H1 (cell line): Measurements from ENCODE around the gene TTC28. TPM values are rescaled to one million over a fixed set of nuclear protein-coding genes. Genes with fewer than 3 reads are reported as not detected.
"Not testable (repeated sequence)": the region's sequence is repeated elsewhere in the genome, so short reads cannot be mapped to it uniquely, and the experiment has no call there.

Source experiments
- CTCF ChIA-PET: fragments of 300-600 bp; sonication (Branson Sonifier 250); formaldehyde crosslinking; loops from one replicate; lab custom pipeline; 2021; ENCODE audit not compliant: partially characterized antibody; lab: Charles Lee
- POLR2A ChIA-PET: fragments of 300-600 bp; sonication (Branson Sonifier 250); formaldehyde crosslinking; loops from one replicate; lab custom pipeline; 2021; ENCODE audit warnings: inconsistent platforms; ENCODE audit not compliant: partially characterized antibody; lab: Charles Lee
- DNase-seq, 2 experiments: peaks; one replicate each; pipeline versions ENCODE4 v3.0.0 to v3.0.0-alpha.2; 2010 to 2022; ENCODE audit warnings: low spot score in 2 of 2, low read depth in 1 of 2, mixed read lengths in 1 of 2
- FAIRE-seq: peaks from 2 replicates; lab custom pipeline; 2011; peaks lifted over from hg19 to GRCh38; lab: Jason Lieb, UNC
- H2AFZ ChIP-seq: 2 replicates; pipeline ENCODE4 v1.8.1; 2012; ENCODE audit warnings: low read length, inconsistent platforms
- H2AK5ac ChIP-seq: 2 replicates; pipeline ENCODE4 v1.6.1; 2013; ENCODE audit warnings: low read depth, low read length
- H2BK120ac ChIP-seq: replicated peaks from 2 replicates; pipeline ENCODE3; 2013; ENCODE audit warnings: low read depth, low read length, inconsistent platforms
- H2BK12ac ChIP-seq: 2 replicates; pipeline ENCODE4 v1.6.1; 2013; ENCODE audit warnings: low read depth, low read length
- H2BK15ac ChIP-seq: 2 replicates; pipeline ENCODE4 v1.6.1; 2013; ENCODE audit warnings: low read length
- H2BK20ac ChIP-seq: 2 replicates; pipeline ENCODE4 v1.6.1; 2013; ENCODE audit warnings: low read length
- H2BK5ac ChIP-seq: 2 replicates; pipeline ENCODE4 v1.6.1; 2013; ENCODE audit warnings: low read depth, low read length
- H3K14ac ChIP-seq: 2 replicates; pipeline ENCODE4 v1.6.1; 2013; ENCODE audit warnings: inconsistent platforms; ENCODE audit not compliant: insufficient read length
- H3K18ac ChIP-seq: 2 replicates; pipeline ENCODE4 v1.6.1; 2013; ENCODE audit warnings: low read length; ENCODE audit errors: extremely low read depth
- H3K23ac ChIP-seq: 2 replicates; pipeline ENCODE4 v1.6.1; 2013; ENCODE audit warnings: inconsistent platforms; ENCODE audit not compliant: insufficient read length
- H3K23me2 ChIP-seq: 2 replicates; pipeline ENCODE4 v1.6.1; 2013; ENCODE audit warnings: low read depth, low read length
- H3K27ac ChIP-seq: 2 replicates; pipeline ENCODE4 v1.6.1; 2011; ENCODE audit warnings: low read depth, low read length, inconsistent platforms
- H3K27me3 ChIP-seq, 4 experiments: replicated peaks in 1 of 4; 1 replicate in 1 of 4; 2 replicates in 3 of 4; pipeline versions ENCODE4 v1.6.1 to v1.8.1; 2011 to 2013; ENCODE audit warnings: low read length in 3 of 4, mild to moderate bottlenecking in 3 of 4, inconsistent platforms in 2 of 4, mixed read lengths in 2 of 4, moderate library complexity in 1 of 4; ENCODE audit not compliant: control insufficient read depth in 3 of 4, insufficient read depth in 3 of 4; ENCODE audit errors: extremely low read depth in 1 of 4
- H3K36me3 ChIP-seq, 4 experiments: 2 replicates each; pipeline versions ENCODE4 v1.6.1 to v1.8.1; 2011 to 2013; ENCODE audit warnings: mild to moderate bottlenecking in 4 of 4, low read length in 3 of 4, moderate library complexity in 2 of 4, control low read depth in 1 of 4, inconsistent platforms in 1 of 4; ENCODE audit not compliant: insufficient read depth in 4 of 4, control insufficient read depth in 2 of 4
- H3K4ac ChIP-seq: replicated peaks from 2 replicates; pipeline ENCODE3; 2013; ENCODE audit warnings: low read length, low read depth, mixed read lengths, inconsistent platforms; ENCODE audit not compliant: insufficient read length
- H3K4me1 ChIP-seq, 4 experiments: replicated peaks in 1 of 4; 1 replicate in 1 of 4; 2 replicates in 3 of 4; pipeline versions ENCODE4 v1.6.1 to v1.8.1; 2011 to 2013; ENCODE audit warnings: low read length in 3 of 4, inconsistent platforms in 2 of 4, mixed read lengths in 1 of 4; ENCODE audit not compliant: insufficient read depth in 4 of 4, control insufficient read depth in 3 of 4
- H3K4me2 ChIP-seq, 2 experiments: 2 replicates each; pipeline versions ENCODE4 v1.6.1 to v1.8.1; 2011 to 2013; ENCODE audit warnings: low read depth in 2 of 2, low read length in 2 of 2, control low read depth in 1 of 2, inconsistent platforms in 1 of 2, mild to moderate bottlenecking in 1 of 2; ENCODE audit not compliant: insufficient read depth in 1 of 2
- H3K4me3 ChIP-seq, 4 experiments: fragments of 200-600, 300-600 bp in 1 of 4; sonication (generic), shearing (Covaris generic), sonication (Bioruptor Twin) in 1 of 4; 2 replicates each; pipeline versions ENCODE4 v1.5.1 to v1.8.1; 2011 to 2016; ENCODE audit warnings: low read length in 4 of 4, low read depth in 3 of 4, control low read depth in 2 of 4, inconsistent platforms in 2 of 4, mild to moderate bottlenecking in 2 of 4, mixed read lengths in 1 of 4, moderate library complexity in 1 of 4; ENCODE audit not compliant: insufficient read depth in 2 of 4; ENCODE audit errors: extremely low read depth in 1 of 4
- H3K56ac ChIP-seq: replicated peaks from 2 replicates; pipeline ENCODE3; 2013; ENCODE audit warnings: low read depth, mild to moderate bottlenecking, mixed read lengths, low read length, inconsistent platforms; ENCODE audit not compliant: insufficient read length
- H3K79me1 ChIP-seq: 2 replicates; pipeline ENCODE4 v1.6.1; 2013; ENCODE audit warnings: low read depth, low read length, control low read depth
- H3K79me2 ChIP-seq, 2 experiments: 2 replicates each; pipeline versions ENCODE4 v1.6.1 to v1.8.1; 2012 to 2013; ENCODE audit warnings: low read length in 2 of 2, mild to moderate bottlenecking in 2 of 2, inconsistent platforms in 1 of 2; ENCODE audit not compliant: insufficient read depth in 2 of 2, control insufficient read depth in 1 of 2
- H3K9ac ChIP-seq, 4 experiments: replicated peaks in 1 of 4; 1 replicate in 1 of 4; 2 replicates in 3 of 4; pipeline versions ENCODE4 v1.6.1 to v1.8.1; 2011 to 2013; ENCODE audit warnings: low read depth in 3 of 4, low read length in 3 of 4, control low read depth in 2 of 4, mild to moderate bottlenecking in 2 of 4, moderate library complexity in 2 of 4, inconsistent platforms in 1 of 4; ENCODE audit errors: extremely low read depth in 1 of 4
- H3K9me3 ChIP-seq, 2 experiments: 2 replicates each; pipeline versions ENCODE4 v1.6.1 to v1.8.1; 2012 to 2013; ENCODE audit warnings: mild to moderate bottlenecking in 2 of 2, moderate library complexity in 2 of 2, control low read depth in 1 of 2, inconsistent platforms in 1 of 2, low read depth in 1 of 2, low read length in 1 of 2, mixed read lengths in 1 of 2; ENCODE audit not compliant: insufficient read depth in 2 of 2
- H4K20me1 ChIP-seq, 2 experiments: replicated peaks in 1 of 2; 2 replicates each; pipeline versions ENCODE3 to v1.8.1; 2011 to 2013; ENCODE audit warnings: inconsistent platforms in 2 of 2, low read length in 2 of 2, mild to moderate bottlenecking in 1 of 2; ENCODE audit not compliant: insufficient read depth in 2 of 2, control insufficient read depth in 1 of 2
- H4K5ac ChIP-seq: 2 replicates; pipeline ENCODE4 v1.6.1; 2013; ENCODE audit warnings: low read length, low read depth, mixed read lengths, inconsistent platforms; ENCODE audit not compliant: insufficient read length
- H4K8ac ChIP-seq: 2 replicates; pipeline ENCODE4 v1.8.0; 2013; ENCODE audit warnings: mild to moderate bottlenecking, moderate library complexity, low read length, inconsistent platforms; ENCODE audit not compliant: insufficient read depth; ENCODE audit errors: extremely low read depth
- H4K91ac ChIP-seq: replicated peaks from 2 replicates; pipeline ENCODE3; 2013; ENCODE audit warnings: low read length, mixed read lengths, inconsistent platforms; ENCODE audit not compliant: insufficient read length
- WGBS, 2 experiments: shearing (Covaris generic) in 1 of 2; methylation state at CpG; one replicate each; pipeline versions ENCODE4 v1.1.6 to v1.1.7; 2013 to 2015; ENCODE audit warnings: low lambda C conversion rate in 2 of 2, mixed read lengths in 2 of 2, inconsistent platforms in 1 of 2, low coverage in 1 of 2, missing lambda C conversion rate in 1 of 2; ENCODE audit not compliant: insufficient replicate concordance in 2 of 2, insufficient coverage in 1 of 2, insufficient read length in 1 of 2; ENCODE audit errors: extremely low coverage in 1 of 2, missing lambda C conversion rate in 1 of 2; 5-methylcytosine and 5-hydroxymethylcytosine counted together
- polyA plus RNA-seq, 7 experiments: library from polyadenylated mRNA; depleted of rRNA in 3 of 7; stranded (reverse) in 5 of 7; unstranded in 2 of 7; fragments of >200 nt in 5 of 7; fragments of 200-250 nt in 2 of 7; gene quantifications; 1 replicate in 5 of 7; 2 replicates in 1 of 7; 4 replicates in 1 of 7; pipeline versions ENCODE4 v1.2.1 to v1.2.3, GENCODE V29; 2011 to 2013; ENCODE audit warnings: missing spikeins in 2 of 7, mixed read lengths in 2 of 7
- total RNA-seq: library from RNA; stranded (reverse); fragmentation: NEBNext Ultra II Directional; extraction: Animal tissue kit (Norgen Biotek cat#: 25700); gene quantifications from 2 replicates; pipeline ENCODE4 v1.2.1, GENCODE V29; 2021

The TTC28 gene
- total and polyA plus RNA-seq, 2 of the 8 experiments (the other 6 are each of a cell fraction or from before 2014, with no cell fraction given) = 2.6 to 12.6 TPM

GRCh38 chr22:28560743-28561101 lies 118.9 kb downstream of the TTC28 start:
- H3K9ac ChIP-seq, H3K14ac ChIP-seq, H3K23me2 ChIP-seq, H3K4me1 ChIP-seq, H2BK15ac ChIP-seq, H3K4me2 ChIP-seq, H3K27me3 ChIP-seq, POLR2A ChIA-PET, FAIRE-seq, H3K9me3 ChIP-seq, H3K79me1 ChIP-seq, CTCF ChIA-PET, H3K79me2 ChIP-seq, H2BK5ac ChIP-seq, H4K5ac ChIP-seq, H3K23ac ChIP-seq, H2AFZ ChIP-seq, H2BK20ac ChIP-seq, H3K4me3 ChIP-seq, H3K18ac ChIP-seq, H4K91ac ChIP-seq, H4K8ac ChIP-seq, H3K27ac ChIP-seq, H2BK120ac ChIP-seq, H2AK5ac ChIP-seq, H2BK12ac ChIP-seq, H3K36me3 ChIP-seq, H3K4ac ChIP-seq, DNase-seq, H4K20me1 ChIP-seq, H3K56ac ChIP-seq: not testable (repeated sequence)
- WGBS, 2 experiments = 78% methylated on average over 2 of the region's 5 CpGs; no CpG with 5 or more reads in 1 of the 2 experiments
